Activated CD8-positive, alpha-beta memory T cell treated with anti-CD3 and anti-CD28 coated beads, Interleukin-2, amount 50 U/mL, for 4 hours (primary cell): ENCODE measurements around the gene TRAF3.
"Not testable (repeated sequence)": the region's sequence is repeated elsewhere in the genome, so short reads cannot be mapped to it uniquely, and the experiment has no call there.

Experiments used
- DNase-seq: peaks from one replicate; pipeline ENCODE4 v3.0.0-alpha.2; 2020

TRAF3 gene

DNA sequence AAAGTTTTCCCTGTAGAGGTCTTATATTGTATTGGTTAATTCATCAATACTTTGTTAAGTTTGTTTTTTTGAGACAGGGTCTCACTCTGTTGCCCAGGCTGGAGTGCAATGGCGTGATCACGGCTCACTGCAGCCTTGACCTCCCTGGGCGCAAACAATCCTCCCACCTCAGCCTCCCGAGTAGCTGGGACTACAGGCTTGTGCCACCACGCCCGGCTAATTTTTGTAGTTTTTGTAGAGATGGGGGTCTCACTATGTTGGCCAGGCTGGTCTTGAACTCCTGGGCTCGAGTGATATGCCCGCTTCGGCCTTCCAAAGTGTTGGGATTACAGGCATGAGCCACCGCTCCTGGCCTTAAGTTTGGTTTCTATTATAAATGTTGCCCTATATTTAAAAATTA, 149.6 kb downstream of the TRAF3 start:
- not testable (repeated sequence) for DNase-seq

DNA sequence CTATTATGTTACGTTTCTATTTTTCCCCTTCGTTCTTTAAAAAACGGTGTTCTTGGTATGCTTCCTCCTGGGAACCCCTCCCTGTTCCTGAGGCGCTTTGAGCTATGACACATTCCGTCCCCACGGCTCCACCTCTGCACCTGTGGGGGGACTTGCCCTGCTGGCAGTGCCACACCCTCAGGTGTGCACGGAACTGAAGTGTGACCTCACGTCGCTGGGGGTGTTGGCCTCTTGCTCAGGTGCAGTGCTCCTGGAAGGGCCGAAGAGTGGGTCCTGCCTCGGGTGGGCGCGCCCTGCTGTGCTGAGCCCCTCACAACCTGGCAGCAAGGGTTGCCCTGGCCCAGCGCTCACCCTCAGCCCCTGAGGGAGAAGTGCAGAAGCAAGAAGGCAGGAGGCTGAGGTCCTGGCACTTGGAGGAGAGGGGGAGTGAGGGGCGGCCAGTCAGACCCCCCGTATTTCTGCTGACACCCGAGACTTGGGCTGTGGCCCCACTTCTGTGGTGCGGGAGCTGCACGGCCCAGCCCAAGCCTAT, 150.2 kb downstream of the TRAF3 start:
- DNase-seq, result no peak

DNA sequence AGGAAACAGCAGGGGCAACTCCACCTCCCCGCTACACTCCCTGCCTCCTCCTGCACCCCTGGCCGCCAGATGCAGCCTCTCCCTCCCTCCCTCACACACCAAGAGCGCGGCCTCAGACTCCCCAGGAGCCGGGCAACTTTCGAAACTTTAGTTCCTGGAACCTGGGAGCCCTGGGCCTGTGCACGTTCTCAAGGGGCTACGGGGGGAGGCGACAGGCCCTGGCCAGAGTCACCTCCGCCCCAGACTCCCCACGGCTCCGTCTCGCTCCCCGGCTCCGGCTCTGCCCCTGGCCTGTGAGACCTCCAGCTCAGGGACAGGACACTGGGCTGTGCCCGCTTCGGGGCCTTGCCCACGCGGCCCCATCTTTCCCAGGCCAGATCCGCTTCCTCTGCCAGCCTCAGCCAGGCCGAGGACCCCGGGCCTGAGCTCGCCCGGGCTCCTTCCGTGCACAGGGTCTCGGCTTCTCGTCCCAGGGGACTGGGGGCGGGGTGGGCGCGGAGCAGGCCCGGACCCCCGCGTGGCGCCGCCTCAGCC, 150.7 kb downstream of the TRAF3 start:
- DNase-seq, result no peak

DNA sequence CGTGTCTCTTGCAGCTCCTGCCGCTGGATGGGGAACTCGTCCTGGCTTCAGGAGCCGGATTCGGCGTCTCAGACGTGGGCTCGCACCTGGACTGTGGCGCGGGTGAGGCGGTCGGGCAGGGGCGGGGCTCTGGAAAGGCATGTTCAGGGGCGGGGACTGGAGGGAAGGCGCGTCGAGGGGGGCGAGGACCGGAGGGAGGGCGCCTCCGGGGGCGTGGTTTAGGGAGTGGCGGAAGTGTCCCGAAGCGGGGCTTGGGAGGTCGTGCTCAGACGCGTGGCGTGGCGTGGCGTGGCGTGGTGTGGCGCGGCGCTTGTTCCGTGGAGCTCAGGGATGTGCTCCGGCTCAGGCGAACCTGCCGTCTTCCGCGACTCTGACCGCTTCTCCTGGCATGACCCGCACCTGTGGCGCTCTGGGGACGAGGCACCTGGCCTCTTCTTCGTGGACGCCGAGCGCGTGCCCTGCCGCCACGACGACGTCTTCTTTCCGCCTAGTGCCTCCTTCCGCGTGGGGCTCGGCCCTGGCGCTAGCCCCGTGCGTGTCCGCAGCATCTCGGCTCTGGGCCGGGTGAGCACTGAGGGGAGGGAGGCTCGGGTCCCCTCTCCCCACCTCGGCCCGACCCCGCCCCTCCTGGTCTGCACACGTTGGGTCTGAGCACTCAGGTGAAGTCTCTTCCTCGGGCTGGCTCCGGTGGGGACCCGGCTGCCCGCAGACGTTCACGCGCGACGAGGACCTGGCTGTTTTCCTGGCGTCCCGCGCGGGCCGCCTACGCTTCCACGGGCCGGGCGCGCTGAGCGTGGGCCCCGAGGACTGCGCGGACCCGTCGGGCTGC, 151.4 kb downstream of the TRAF3 start:
- peak; percentile 88 for DNase-seq

DNA sequence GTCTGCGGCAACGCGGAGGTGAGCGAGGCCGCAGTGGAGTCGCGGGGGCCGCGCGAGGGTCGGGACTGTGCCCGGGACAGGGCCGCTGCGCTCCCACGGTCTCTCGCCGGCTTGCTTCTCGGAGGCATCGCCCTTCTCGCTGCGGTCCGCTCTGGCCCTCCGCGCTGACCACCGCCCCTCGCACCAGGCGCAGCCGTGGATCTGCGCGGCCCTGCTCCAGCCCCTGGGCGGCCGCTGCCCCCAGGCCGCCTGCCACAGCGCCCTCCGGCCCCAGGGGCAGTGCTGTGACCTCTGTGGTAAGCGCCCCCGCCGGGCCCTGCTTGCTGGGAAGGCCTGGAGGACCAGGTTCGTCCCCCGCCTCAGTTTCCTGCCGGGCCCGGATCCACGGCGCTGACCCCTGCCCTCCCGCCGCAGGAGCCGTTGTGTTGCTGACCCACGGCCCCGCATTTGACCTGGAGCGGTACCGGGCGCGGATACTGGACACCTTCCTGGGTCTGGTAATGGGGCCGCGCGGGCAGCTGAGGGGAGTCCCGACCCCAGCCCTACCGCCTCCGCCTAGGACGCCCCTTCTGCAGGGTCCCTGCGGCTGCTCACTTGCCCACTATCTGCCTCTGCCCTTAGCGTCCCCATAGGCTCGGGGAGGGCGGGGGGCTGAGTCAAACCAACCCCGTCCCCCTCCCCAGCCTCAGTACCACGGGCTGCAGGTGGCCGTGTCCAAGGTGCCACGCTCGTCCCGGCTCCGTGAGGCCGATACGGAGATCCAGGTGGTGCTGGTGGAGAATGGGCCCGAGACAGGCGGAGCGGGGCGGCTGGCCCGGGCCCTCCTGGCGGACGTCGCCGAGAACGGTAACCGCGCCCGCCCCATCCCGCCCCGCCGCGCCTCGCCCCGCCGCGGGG, 152.2 kb downstream of the TRAF3 start:
- DNase-seq, result no peak

DNA sequence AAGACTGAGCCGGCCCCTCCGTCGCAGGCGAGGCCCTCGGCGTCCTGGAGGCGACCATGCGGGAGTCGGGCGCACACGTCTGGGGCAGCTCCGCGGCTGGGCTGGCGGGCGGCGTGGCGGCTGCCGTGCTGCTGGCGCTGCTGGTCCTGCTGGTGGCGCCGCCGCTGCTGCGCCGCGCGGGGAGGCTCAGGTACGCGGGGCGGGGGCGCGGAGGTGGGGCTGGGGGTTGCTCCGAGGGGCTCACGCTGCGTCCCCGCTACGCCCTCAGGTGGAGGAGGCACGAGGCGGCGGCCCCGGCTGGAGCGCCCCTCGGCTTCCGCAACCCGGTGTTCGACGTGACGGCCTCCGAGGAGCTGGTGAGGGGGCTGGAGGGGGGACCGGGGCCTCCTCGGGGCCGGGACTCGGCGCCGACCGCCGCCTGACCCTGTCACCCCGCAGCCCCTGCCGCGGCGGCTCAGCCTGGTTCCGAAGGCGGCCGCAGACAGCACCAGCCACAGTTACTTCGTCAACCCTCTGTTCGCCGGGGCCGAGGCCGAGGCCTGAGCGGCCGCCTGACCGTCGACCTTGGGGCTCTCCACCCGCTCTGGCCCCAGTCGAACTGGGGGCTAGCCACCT, 153.0 kb downstream of the TRAF3 start:
- no peak for DNase-seq

DNA sequence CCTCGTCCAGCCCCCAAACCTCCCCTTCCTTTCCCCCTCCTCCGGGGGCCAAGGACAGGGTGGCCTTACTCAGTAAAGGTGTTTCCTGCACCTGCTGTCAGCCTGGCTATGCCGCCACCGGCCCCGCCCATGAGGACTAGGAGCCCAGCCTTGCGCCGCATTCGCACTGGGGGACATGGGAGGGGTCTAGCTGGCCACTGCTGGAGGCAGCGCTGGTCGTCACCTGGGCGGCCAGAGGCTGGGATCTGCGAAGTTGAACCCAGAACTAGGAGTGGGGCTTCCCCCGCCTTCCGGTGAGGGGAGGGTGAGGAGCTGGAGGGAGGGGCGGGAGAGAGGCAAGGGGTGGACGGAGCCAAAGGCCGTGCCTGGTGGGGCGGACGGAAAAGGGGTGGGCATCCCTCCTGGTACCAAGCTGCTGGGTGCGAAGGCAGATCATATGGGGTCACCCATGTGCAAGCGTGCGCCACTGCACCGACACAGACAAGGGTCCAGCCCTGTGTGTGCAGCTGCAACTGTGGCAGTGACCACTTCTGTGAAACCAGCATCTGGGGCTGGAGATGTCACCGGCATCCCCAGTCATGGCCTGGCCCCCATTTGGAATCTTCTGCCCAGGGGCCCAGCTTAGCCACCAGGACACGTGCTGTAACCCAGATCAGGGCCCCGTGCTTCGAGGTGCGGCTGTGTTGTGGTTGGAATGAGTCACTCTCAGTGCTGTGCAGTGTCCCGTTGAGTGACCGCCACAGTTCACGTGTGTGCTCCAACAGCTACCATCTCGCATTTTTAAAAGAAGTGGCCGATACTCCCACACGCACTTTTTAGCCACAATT, 153.7 kb downstream of the TRAF3 start:
- no peak for DNase-seq

DNA sequence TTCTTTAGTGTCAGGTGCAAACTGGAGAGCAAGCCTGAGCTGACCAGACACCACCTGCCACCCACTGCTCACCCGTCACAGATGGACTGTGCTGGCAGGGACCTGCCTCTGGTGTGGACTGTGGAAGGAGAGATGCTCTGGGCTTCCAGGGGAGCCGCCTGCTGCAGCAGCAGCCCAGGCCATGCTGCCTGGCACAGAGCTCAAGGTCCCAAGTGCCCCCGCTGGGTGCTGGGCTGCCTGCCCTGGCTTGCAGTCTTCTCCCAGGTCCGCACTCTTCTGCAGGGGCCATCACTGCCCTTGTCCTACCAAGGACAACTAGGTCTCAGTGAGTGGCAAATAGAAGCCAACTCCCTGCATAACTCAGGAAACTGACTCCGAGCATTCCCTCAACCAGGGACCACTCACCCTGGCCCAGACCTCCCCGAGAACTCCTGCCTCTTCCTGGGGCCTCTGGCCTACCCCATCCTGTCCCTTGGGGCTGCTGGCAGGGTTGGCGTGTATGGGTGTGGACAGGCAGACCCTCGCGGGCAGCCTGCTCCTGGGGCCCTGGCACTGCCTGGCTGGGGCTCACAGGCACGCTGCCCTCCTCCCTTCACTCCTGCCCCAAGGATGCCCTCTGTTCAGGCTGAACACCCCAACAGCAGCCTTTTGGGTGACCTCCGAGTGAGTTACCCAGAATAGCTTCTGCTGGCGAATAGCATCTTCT, 154.5 kb downstream of the TRAF3 start:
- DNase-seq, result no peak

DNA sequence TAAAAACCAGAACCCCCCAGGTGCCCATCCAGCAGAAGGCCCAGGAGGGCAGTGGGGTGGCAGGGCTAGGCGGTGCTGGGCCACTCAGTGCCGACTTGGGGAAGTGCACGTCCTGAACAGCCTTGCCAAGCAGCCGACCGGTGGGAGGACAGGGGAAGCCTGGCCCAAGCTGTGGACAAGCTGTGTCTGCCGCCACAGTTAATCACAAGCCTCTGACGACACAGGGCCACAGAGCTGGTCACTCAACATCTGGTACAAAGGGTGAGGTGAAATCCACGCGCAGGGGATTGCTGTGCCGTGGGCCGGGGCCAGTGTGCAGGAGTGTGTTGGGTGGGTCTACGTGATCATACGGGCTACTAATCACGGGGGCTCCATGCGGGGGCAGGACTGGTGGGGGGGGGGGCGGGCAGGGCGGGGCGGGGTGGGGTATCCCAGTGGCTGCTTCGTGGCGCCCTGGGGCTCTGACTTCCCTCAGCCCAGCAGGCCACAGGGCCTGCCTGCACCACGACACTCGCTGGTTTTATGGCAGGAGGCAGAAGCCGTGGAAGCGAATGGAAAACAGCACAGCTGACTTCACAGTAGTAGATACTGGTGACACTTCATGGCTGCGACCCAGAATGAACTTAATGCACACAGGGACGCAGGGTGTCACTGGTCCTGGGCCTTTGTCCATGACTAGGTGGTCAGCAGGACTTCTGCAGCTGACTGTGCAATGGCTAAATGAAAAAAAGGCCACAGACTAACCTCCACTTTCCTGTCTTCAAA, 155.4 kb downstream of the TRAF3 start:
- DNase-seq, result no peak

DNA sequence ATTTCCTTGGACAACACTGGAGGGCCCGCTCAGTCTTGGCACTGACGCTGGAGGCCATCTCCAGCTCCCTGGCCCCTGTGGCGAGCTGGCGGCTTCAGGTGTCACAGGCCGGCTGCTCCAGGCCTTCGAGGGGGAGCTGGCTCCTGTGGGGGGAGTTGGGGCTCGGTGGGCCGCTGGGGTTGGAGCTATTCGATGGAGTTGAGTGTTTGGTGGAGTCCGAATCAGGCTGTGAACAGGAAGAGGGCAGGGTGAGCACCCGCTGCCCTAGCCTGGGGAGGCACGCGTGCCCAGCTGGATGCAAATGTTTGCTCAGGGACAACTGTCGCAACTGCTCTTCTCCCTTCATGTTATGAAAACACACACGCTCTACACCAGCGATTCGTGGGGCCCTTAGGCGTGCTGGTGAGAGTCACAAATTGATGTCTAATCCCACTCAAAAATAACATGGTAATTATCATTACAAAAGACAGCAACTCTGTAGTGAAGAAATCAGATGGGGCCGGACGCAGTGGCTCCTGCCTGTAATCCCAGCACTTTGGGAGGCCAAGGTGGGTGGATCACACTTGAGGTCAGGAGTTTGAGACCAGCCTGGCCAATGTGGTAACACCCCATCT, 156.5 kb downstream of the TRAF3 start:
- DNase-seq, result no peak

DNA sequence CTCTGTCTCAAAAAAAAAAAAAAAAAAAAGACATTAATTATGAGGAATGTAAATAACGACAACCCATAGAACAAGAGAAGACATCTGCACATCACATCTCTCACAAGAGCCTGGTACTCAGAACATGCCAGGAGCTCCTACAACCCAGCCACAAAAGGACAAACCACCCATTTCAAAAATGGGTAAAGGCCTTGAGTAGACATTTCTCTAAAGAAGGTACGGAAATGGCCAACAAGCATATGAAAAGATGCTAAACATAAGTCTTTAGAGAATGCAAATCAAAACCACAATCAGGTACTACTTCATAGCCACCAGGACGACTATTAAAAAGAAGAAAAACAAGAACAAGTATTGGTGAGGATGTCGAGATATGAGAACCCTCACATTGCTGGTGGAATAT, 158.5 kb downstream of the TRAF3 start:
- no peak for DNase-seq

DNA sequence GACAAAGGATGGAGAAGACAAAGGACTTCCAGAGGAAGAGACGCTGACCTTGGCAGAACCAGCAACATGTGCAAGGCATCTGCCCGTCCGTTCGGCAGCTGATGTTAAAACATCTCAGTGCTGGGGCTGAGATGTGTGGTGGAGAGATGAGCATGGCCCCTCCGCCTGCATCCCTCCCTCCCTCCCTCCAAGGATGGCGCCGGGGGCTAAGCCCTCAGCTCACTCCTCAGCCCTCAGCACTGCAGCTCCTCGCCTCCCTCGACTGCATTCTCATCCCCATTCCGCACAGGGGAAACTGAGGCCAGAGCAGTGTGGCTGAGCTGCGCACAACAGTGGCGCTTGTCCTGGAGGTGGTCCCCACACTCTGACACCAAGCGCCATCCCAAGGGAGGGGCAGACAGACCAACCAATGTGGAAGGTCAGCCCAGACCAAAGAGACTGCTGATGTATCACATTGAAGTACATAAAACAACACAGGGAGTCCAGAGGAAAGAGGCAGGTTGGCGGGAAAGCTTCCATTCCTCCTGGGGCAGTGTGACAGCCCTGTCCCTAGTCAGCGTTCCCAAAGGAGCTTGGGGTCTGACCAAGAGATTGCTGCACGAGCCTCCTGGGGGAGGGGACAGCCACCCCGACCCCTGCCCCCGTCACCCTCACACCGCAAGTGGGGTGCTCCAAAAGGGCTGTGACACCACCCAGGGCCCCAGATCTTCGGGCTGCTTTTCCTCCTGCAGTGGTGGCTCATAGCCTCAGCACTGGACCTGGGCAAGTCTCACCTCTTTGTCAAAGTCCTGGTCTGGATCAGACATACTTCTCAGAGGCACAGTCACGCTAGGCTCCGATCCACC, 160.3 kb downstream of the TRAF3 start:
- DNase-seq, result no peak

DNA sequence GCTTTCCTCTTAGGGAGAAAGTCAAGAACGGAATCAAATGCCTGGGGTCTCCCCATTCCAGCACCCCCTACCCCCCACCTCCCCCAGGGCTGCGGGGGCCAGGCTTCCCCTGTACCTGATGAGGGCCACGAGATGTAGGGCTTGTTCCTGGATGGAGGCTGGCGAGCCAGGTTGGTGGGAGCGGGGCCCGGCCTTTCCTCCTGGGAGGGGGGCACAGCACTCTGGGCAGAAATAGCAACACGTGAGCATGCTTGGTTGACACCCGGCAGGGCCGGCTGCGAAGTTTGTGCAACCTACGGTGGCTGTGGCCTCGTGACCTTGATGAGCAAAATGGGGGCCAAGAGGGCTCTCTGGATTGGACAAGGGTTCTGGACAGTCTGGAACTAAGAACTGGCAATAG, 160.9 kb downstream of the TRAF3 start:
- no peak for DNase-seq

DNA sequence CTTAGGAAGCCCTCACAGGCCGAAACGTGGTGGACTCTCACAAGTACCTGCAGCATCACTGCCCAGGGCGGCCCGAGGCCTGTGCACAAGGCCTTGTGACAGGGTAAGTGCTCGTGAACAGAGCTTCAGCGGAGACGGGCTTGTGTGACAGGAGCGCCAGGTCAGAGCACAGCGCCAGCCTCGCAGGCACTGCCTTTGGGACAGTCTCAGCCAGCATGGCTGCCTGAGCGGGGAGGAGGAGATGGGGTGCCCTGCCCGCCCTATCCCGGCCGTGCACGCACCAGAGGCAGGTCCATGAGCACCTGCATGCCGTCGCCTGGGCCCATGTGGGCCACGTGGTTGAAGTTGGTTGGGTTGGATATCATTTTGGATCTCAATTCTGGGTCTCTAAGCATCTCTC, 162.1 kb downstream of the TRAF3 start:
- no peak for DNase-seq

DNA sequence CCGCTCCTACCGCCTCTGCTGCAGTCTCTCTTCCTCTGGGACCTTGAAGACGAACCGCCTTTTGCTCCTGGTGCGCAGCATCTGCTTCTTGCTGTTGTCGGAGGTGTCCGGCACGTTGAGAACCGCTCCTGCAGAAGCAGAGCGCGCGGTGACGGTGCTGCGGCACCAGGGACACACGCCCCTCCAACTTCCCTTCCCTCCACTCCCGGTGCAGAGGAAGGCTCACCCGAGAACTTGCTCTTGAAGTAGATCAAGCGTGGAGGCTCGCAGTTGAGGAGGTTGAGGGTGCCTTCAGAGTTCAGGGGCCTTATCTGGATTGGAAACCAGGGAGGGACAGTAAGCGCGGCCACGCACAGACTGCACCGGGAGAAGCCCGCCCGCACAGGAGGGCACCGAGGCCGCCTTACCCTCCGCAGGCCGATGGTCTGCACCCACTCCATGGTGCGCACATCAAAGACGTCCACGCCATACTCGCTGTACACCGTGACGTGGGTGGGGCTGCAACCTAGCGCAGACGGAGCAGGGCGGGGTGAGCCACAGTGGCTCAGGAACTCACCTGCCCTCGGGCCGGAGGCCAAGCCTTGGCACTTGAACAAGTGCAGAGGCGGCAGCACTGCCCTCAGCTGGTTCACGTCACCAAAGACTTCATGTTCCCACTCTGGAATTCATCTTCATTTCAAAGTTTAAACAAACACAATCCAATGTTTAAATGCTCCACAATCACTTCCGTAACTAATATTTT, 162.7 kb downstream of the TRAF3 start:
- no peak for DNase-seq

DNA sequence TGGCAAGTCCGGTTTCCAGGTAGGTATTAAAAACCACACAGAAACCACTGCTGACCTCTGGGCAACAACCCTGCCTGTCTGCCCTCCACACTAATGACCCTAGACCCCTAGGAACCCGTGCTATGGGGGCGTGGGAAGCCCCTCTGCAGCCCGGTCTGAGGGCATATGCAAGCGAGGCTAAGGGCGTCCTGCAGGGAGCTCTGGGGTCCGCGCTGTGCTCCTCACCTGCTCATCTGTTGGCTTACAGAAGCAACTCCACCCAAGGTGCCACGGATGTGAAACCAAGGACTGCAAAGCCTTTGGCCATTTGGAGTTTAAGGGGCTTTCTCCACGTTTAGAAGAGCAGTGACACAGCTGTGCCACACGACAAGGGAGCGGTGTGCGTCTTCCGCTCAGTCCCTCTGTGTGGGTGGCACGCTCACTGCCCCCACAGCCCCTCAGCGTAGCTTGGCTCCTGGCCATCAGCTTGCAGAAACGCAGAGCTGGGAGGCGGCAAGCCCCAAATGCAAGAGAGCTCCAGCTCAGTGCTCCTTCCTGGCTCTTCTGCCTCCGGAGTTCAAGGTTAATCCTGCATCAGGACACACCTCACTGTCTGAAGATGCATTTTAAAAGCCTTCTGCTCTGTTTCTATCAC, 163.6 kb downstream of the TRAF3 start:
- DNase-seq, result no peak

DNA sequence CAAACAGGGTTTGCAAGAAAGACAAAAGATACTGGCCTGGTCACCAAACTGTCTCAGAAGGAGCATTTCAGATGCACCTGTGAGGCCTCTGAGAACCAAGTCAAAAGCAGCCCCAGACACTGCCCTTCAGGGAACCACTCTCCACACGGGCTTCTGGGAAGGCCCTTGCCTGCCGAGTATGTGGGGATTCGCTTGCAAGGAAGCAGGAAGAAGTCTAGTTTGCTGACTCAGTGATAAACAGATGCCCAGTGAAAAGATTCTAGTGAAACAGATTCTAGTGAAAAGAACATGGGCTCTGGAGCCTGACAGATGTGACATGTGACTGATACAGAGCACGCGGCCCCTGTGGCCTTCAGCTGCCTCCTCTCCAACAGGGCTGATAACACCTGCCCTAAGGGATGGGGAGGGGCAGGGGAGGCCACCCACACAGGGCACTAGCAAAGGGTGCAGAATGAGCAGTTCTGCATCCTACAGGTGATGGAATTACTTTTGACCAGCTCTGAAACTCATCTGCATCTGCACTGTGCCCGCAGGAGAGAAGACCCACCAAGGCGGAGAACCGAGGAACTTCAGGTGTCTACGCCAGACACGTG, 164.3 kb downstream of the TRAF3 start:
- DNase-seq, result no peak

DNA sequence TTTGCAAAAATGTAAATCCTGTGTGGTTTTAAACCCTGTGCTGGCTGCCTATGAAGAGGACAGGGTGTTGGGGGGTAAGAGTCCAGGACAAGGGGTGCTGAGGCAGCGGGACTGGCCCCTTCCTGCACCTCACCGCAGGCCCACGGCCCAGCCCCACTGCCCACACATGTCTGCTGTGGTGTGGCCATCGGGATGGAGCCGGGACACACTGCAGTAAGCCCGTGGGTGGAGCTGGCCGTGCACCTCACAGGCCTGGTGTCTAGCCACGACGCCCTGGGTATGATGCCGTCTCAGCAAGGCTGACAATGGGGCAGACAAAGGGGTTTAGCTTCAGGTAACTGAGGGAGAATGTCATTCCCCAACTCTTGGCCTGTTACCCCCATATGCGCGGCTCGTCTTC, 164.8 kb downstream of the TRAF3 start:
- no peak for DNase-seq
